PC-3 (cell line): ENCODE results near the gene GRHPR.

ENCODE experiments used
- EZH2phosphoT487 ChIP-seq: fragments of 300-600 bp; sonication (generic); IDR thresholded peaks from 2 replicates; pipeline ENCODE4 v1.6.1; 2018; ENCODE audit warnings: mild to moderate bottlenecking, antibody characterized with exemption, low read length, borderline replicate concordance
- TF ChIP-seq, protein P1 (sequence below): fragments of 300-600 bp; sonication (generic); conservative IDR thresholded peaks from 2 replicates; pipeline ENCODE4 v1.5.1; 2017; ENCODE audit warnings: antibody characterized with exemption, low read depth, mild to moderate bottlenecking, low read length

DNA sequence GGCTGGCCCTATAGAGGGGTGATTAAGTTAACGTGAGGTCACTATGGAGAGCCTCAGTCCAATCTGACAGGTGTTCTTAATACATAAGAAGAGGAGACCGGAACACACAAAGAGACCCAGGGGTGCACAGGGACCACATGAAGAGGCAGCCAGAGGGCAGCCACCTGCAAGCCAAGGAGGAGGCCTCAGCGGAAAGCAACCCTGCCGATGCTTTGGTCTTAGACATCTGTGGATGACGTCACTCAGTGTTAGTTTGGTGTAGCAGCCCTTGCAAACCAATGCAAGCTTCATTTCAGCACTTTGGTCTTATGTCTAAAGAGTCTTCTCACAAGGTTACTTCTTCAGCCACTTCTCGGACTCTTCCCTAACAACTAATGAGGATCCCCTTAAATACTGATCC lies 47.6 kb upstream of the GRHPR start:
- TF ChIP-seq EZH2phosphoT487 = no peak
- TF ChIP-seq, protein P1, sequence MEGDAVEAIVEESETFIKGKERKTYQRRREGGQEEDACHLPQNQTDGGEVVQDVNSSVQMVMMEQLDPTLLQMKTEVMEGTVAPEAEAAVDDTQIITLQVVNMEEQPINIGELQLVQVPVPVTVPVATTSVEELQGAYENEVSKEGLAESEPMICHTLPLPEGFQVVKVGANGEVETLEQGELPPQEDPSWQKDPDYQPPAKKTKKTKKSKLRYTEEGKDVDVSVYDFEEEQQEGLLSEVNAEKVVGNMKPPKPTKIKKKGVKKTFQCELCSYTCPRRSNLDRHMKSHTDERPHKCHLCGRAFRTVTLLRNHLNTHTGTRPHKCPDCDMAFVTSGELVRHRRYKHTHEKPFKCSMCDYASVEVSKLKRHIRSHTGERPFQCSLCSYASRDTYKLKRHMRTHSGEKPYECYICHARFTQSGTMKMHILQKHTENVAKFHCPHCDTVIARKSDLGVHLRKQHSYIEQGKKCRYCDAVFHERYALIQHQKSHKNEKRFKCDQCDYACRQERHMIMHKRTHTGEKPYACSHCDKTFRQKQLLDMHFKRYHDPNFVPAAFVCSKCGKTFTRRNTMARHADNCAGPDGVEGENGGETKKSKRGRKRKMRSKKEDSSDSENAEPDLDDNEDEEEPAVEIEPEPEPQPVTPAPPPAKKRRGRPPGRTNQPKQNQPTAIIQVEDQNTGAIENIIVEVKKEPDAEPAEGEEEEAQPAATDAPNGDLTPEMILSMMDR = no peak
